Neural progenitor cell (in vitro differentiated cells): ENCODE data around the gene TAS2R19.

Source experiments
- CTCF ChIP-seq: fragments of 200-600 bp; sonication (generic); IDR thresholded peaks from 2 replicates; pipeline ENCODE4 v1.5.1; 2017; ENCODE audit warnings: antibody characterized with exemption, mild to moderate bottlenecking
- EZH2 ChIP-seq: fragments of 200-600 bp; sonication (generic); IDR thresholded peaks from 2 replicates; pipeline ENCODE4 v1.6.1; 2017; ENCODE audit warnings: antibody characterized with exemption, mild to moderate bottlenecking, moderate library complexity
- EZH2phosphoT487 ChIP-seq: fragments of 200-600 bp; sonication (generic); IDR thresholded peaks from 2 replicates; pipeline ENCODE4 v1.6.1; 2017; ENCODE audit warnings: antibody characterized with exemption

- TF ChIP-seq CTCF (no peak), EZH2phosphoT487 (no peak), EZH2 (no peak)
Measured at GRCh38 chr12:11016937-11017336, 5.5 kb downstream of the TAS2R19 start.
